Caco-2 (cell line): Measurements from ENCODE around the gene TTC7B. TPM values are rescaled to one million over a fixed set of nuclear protein-coding genes. Genes with fewer than 3 reads are reported as not detected.
A peak's percentile ranks its signal among the peaks of the same experiment; 100 is the strongest.

Source experiments
- BruUV-seq: library from RNA; stranded (reverse); fragments of 400-500 nt; replicated peaks from 2 replicates; lab custom pipeline; 2021; lab: Mats Ljungman, UMichigan
- CTCF ChIA-PET: fragments of 300-600 bp; sonication (Branson Sonifier 250); formaldehyde crosslinking; loops from one replicate; lab custom pipeline; 2022; ENCODE audit warnings: antibody characterized with exemption; lab: Charles Lee
- POLR2A ChIA-PET: fragments of 300-600 bp; sonication (Branson Sonifier 250); formaldehyde crosslinking; loops from one replicate; lab custom pipeline; 2022; ENCODE audit warnings: antibody characterized with exemption; lab: Charles Lee
- DNase-seq, 2 experiments: peaks; one replicate each; pipeline versions ENCODE4 v3.0.0 to v3.0.0-alpha.2; 2020 to 2022
- H3K27me3 ChIP-seq: replicated peaks from 2 replicates; pipeline ENCODE4 v1.6.0; 2011; ENCODE audit warnings: low read length; ENCODE audit not compliant: control insufficient read depth, insufficient read depth
- H3K36me3 ChIP-seq: 2 replicates; pipeline ENCODE4 v1.5.1; 2011; ENCODE audit warnings: low read length; ENCODE audit not compliant: control insufficient read depth, insufficient read depth
- H3K4me1 ChIP-seq: fragments of 250-450 bp; sonication (Bioruptor Pico); 2 replicates; pipeline ENCODE4 v1.5.1; 2020; ENCODE audit warnings: mild to moderate bottlenecking
- H3K4me3 ChIP-seq: 2 replicates; pipeline ENCODE4 v1.5.1; 2011; ENCODE audit warnings: low read depth, mild to moderate bottlenecking, control low read depth, low read length
- H3K9me3 ChIP-seq: fragments of 250-450 bp; sonication (Bioruptor Pico); 2 replicates; pipeline ENCODE4 v1.5.1; 2020; ENCODE audit warnings: mild to moderate bottlenecking, moderate library complexity
- H3K27ac Mint-ChIP-seq: one replicate; pipeline ENCODE4 v1.8.0; 2022; ENCODE audit warnings: mixed read lengths; ENCODE audit not compliant: unreplicated experiment
- H3K27me3 Mint-ChIP-seq: one replicate; pipeline ENCODE4 v1.8.0; 2022; ENCODE audit warnings: mixed read lengths; ENCODE audit not compliant: insufficient read depth, unreplicated experiment
- H3K36me3 Mint-ChIP-seq: one replicate; pipeline ENCODE4 v1.8.0; 2022; ENCODE audit warnings: mild to moderate bottlenecking, mixed read lengths; ENCODE audit not compliant: insufficient read depth, unreplicated experiment
- H3K4me1 Mint-ChIP-seq: one replicate; pipeline ENCODE4 v1.8.0; 2022; ENCODE audit warnings: low read depth, mixed read lengths; ENCODE audit not compliant: unreplicated experiment
- H3K4me3 Mint-ChIP-seq: one replicate; pipeline ENCODE4 v1.8.0; 2022; ENCODE audit warnings: mild to moderate bottlenecking, moderate library complexity, mixed read lengths; ENCODE audit not compliant: unreplicated experiment
- H3K9me3 Mint-ChIP-seq: one replicate; pipeline ENCODE4 v1.8.0; 2022; ENCODE audit warnings: mixed read lengths; ENCODE audit not compliant: unreplicated experiment
- CTCF ChIP-seq, 2 experiments: fragments of 200-600 bp in 1 of 2; IDR thresholded peaks; 1 replicate in 1 of 2; 2 replicates in 1 of 2; pipeline versions ENCODE4 v1.5.1 to v1.8.0; 2011 to 2022; ENCODE audit warnings: antibody characterized with exemption in 1 of 2, control low read depth in 1 of 2, inconsistent platforms in 1 of 2, low read depth in 1 of 2, low read length in 1 of 2, mild to moderate bottlenecking in 1 of 2, moderate library complexity in 1 of 2; ENCODE audit not compliant: insufficient read depth in 1 of 2, severe bottlenecking in 1 of 2, unreplicated experiment in 1 of 2
- intact Hi-C: fragments of 100-400 bp; cut with micrococcal nuclease; formaldehyde crosslinking; loops from one replicate; pipeline ENCODE4 v1.10.0; 2022; ENCODE audit not compliant: unreplicated experiment
- total RNA-seq: library from RNA; stranded (reverse); gene quantifications from 2 replicates; pipeline ENCODE4 v1.2.3, GENCODE V29; 2022

Gene TTC7B
- total RNA-seq, 1 experiment from 2014 or later = 28.5 TPM

- no peaks in the 10 kb centered on the region for H3K27me3 Mint-ChIP-seq
- Histone ChIP-seq H3K27me3 (no peaks in the 10 kb centered on the region), H3K36me3 (no peaks in the 10 kb centered on the region), H3K9me3 (0 out of 2 replicates have a peak, but pooled peaks cover 13% of the 10 kb centered on the region), H3K4me3 (no peak overlapping the region), H3K4me1 (no peaks in the 10 kb centered on the region)
- no TSS peak for BruUV-seq
- H3K36me3 Mint-ChIP-seq = peaks cover 7% of the 10 kb centered on the region
- ChIA-PET POLR2A (no interaction called here), CTCF (interaction anchor here (1.1 kb wide), 1 partner anchor 58 kb away, joined by 4 read pairs; no protein-coding TSS in a partner anchor)
- DNase-seq = no peak
- H3K27ac Mint-ChIP-seq = peak overlapping the region; percentile 49
- no peak for TF ChIP-seq CTCF (IDR thresholded peaks at IDR 0.05; ENCODE audit: insufficient read depth in 1 of 2, low read depth in 1 of 2, low read length in 1 of 2, severe bottlenecking in 1 of 2, unreplicated experiment in 1 of 2)
- H3K4me3 Mint-ChIP-seq = no peak overlapping the region
- intact Hi-C loops = no loop called here
- H3K4me1 Mint-ChIP-seq = no peaks in the 10 kb centered on the region
- H3K9me3 Mint-ChIP-seq = peaks cover 10% of the 10 kb centered on the region
Observed at GRCh38 chr14:90760078-90760444, 56.2 kb downstream of the TTC7B start.

GRCh38 chr14:90759370-90760077 lies 56.7 kb downstream of the TTC7B start:
- ChIA-PET CTCF (interaction anchor here (1.1 to 1.3 kb wide), 3 partner anchors 59 to 360 kb away, joined by 3 to 7 read pairs (median 4); no protein-coding TSS in a partner anchor), POLR2A (interaction anchor here (0.5 kb wide), 1 partner anchor 115 kb away, joined by 5 read pairs; no protein-coding TSS in a partner anchor)
- Histone ChIP-seq H3K4me3 (no peak overlapping the region), H3K27me3 (no peaks in the 10 kb centered on the region), H3K9me3 (0 out of 2 replicates have a peak, but pooled peaks cover 13% of the 10 kb centered on the region), H3K4me1 (no peaks in the 10 kb centered on the region), H3K36me3 (no peaks in the 10 kb centered on the region)
- no peak for DNase-seq
- H3K27me3 Mint-ChIP-seq = no peaks in the 10 kb centered on the region
- H3K9me3 Mint-ChIP-seq = peaks cover 10% of the 10 kb centered on the region
- TF ChIP-seq CTCF (IDR thresholded peaks at IDR 0.05; ENCODE audit: insufficient read depth in 1 of 2, low read depth in 1 of 2, low read length in 1 of 2, severe bottlenecking in 1 of 2, unreplicated experiment in 1 of 2) = no peak
- intact Hi-C loops = loop anchor here (2.0 kb wide), 1 partner anchor 63 kb away; no protein-coding TSS in a partner anchor
- no peaks in the 10 kb centered on the region for H3K4me1 Mint-ChIP-seq
- peak overlapping the region; percentile 68 for H3K4me3 Mint-ChIP-seq
- no TSS peak for BruUV-seq
- peak overlapping the region; percentile 49 for H3K27ac Mint-ChIP-seq
- peaks cover 7% of the 10 kb centered on the region for H3K36me3 Mint-ChIP-seq

GRCh38 chr14:90758959-90759358 lies 57.3 kb downstream of the TTC7B start:
- H3K9me3 Mint-ChIP-seq = peaks cover 10% of the 10 kb centered on the region
- Histone ChIP-seq H3K4me3 (no peak overlapping the region; the same call in 1 of the 2 replicates), H3K27me3 (no peaks in the 10 kb centered on the region), H3K36me3 (no peaks in the 10 kb centered on the region), H3K9me3 (0 out of 2 replicates have a peak, but pooled peaks cover 12% of the 10 kb centered on the region), H3K4me1 (no peaks in the 10 kb centered on the region)
- TF ChIP-seq CTCF (IDR thresholded peaks at IDR 0.05; ENCODE audit: insufficient read depth in 1 of 2, low read depth in 1 of 2, low read length in 1 of 2, severe bottlenecking in 1 of 2, unreplicated experiment in 1 of 2) = no peak
- H3K4me1 Mint-ChIP-seq = no peaks in the 10 kb centered on the region
- BruUV-seq = no TSS peak
- no peak overlapping the region for H3K27ac Mint-ChIP-seq
- H3K4me3 Mint-ChIP-seq = peak overlapping the region; percentile 68
- peak in 1 of 2 experiments; percentile 7 for DNase-seq
- peaks cover 7% of the 10 kb centered on the region for H3K36me3 Mint-ChIP-seq
- CTCF ChIA-PET = interaction anchor here (0.6 to 2.1 kb wide), 17 partner anchors 16 to 803 kb away, joined by 3 to 8 read pairs (median 4); no protein-coding TSS in a partner anchor
- H3K27me3 Mint-ChIP-seq = no peaks in the 10 kb centered on the region
- intact Hi-C loops = loop anchor here (2.0 kb wide), 1 partner anchor 62 kb away; no protein-coding TSS in a partner anchor
- POLR2A ChIA-PET = interaction anchor here (0.5 to 1.0 kb wide), 2 partner anchors 115 to 361 kb away, joined by 4 to 5 read pairs; no protein-coding TSS in a partner anchor
